Mucosa of rectum (tissue), 2 donors: ENCODE measurements around the gene IFT122.
A peak's percentile ranks its signal among the peaks of the same experiment; 100 is the strongest.
"Not testable (repeated sequence)": the region's sequence is repeated elsewhere in the genome, so short reads cannot be mapped to it uniquely, and the experiment has no call there.

Experiments
- H3K27ac ChIP-seq, 2 donors: one replicate each; pipeline ENCODE4 v1.7.0; 2013; ENCODE audit warnings: inconsistent platforms in 2 of 2, low read depth in 2 of 2, low read length in 2 of 2
- H3K27me3 ChIP-seq, 2 donors: one replicate each; pipeline ENCODE4 v1.7.0; 2013; ENCODE audit warnings: low read length in 2 of 2; ENCODE audit not compliant: control insufficient read depth in 2 of 2, insufficient read depth in 2 of 2
- H3K36me3 ChIP-seq, 2 donors: one replicate each; pipeline ENCODE4 v1.7.0; 2013; ENCODE audit warnings: low read length in 2 of 2; ENCODE audit not compliant: control insufficient read depth in 2 of 2, insufficient read depth in 2 of 2
- H3K4me1 ChIP-seq, 2 donors: one replicate each; pipeline ENCODE4 v1.7.0; 2013; ENCODE audit warnings: low read length in 2 of 2, mild to moderate bottlenecking in 1 of 2; ENCODE audit not compliant: control insufficient read depth in 2 of 2, insufficient read depth in 2 of 2
- H3K4me3 ChIP-seq, 2 donors: one replicate each; pipeline ENCODE4 v1.7.0; 2013; ENCODE audit warnings: low read length in 2 of 2
- H3K9ac ChIP-seq, 2 donors: one replicate each; pipeline ENCODE4 v1.7.0; 2013; ENCODE audit warnings: low read length in 2 of 2, low read depth in 1 of 2, mild to moderate bottlenecking in 1 of 2
- H3K9me3 ChIP-seq, 2 donors: one replicate each; pipeline ENCODE4 v1.7.0; 2013; ENCODE audit warnings: low read length in 2 of 2; ENCODE audit not compliant: control insufficient read depth in 2 of 2
- donor health status: healthy.
- donor health status: Normal muscosa, but diverticular disease.

IFT122 gene

DNA sequence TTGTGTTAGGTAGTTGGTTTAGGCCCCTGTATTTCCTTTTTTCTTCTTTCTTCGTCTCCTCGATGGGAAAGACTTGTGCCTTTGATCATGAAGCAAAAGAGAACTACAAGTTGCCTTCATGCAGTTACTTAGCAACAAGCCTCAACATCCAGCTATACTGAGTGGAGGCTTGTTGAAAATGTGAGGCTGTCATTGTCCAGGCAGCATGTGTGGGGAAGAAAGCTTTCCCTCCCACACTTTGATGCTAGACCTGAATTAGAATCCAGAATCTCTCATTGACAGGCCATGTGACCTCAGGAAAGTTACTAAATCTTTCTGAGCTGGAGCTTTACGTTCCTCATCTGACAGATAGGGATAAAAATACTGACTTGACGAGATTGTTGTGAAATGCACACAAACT, 23.7 kb downstream of the IFT122 start:
- no peak overlapping the region for H3K27ac ChIP-seq
- no peaks in the 10 kb centered on the region for H3K9me3 ChIP-seq
- no peak overlapping the region for H3K4me3 ChIP-seq
- H3K9ac ChIP-seq: no peak overlapping the region
- H3K27me3 ChIP-seq: no peaks in the 10 kb centered on the region
- peaks cover 0 to 12% of the 10 kb centered on the region in 2 donors for H3K36me3 ChIP-seq
- peaks cover 3 to 4% of the 10 kb centered on the region in 2 donors for H3K4me1 ChIP-seq

DNA sequence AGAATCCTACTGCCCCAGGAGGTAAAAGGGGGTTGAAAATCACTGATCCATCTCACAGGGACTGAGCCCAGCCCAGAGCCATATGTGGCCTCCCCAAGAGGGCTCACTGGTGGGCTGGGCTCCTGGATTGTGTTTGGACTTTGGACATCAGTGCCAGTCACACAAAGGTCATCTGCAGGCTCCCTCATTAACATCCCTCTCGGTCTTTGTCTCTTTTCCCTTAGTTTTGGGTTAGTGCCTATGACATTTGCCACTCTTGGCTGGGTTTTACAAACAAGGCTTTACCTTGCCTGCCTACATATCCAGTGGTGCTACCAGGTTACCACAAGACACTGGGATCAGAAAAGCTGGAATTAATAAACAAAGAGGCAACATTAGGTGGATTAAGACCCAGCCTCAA, 27.9 kb downstream of the IFT122 start:
- H3K4me1 ChIP-seq: peaks cover 8% of the 10 kb centered on the region in 2 donors
- no peak overlapping the region for H3K27ac ChIP-seq
- H3K27me3 ChIP-seq: no peaks in the 10 kb centered on the region
- peaks cover 9 to 10% of the 10 kb centered on the region in 2 donors for H3K36me3 ChIP-seq
- no peaks in the 10 kb centered on the region for H3K9me3 ChIP-seq
- no peak overlapping the region for H3K4me3 ChIP-seq
- H3K9ac ChIP-seq: no peak overlapping the region

DNA sequence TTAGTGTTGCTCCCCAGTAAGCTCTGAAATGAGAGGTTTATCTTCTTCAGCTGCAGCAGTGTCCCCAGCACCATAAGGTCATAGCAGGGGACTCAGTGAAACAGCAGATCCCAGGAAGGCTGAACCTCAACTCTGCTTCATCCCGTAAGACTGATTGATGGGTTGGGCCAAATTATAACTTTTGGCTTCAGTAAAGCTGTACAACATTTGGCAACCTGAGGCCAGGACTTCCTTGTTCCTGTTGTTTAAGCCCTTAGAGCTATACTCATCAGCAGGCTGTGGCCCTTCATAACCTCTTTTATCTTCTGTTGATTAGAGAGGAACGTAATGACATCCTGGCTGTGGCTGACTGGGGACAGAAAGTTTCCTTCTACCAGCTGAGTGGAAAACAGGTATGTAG, 29.0 kb downstream of the IFT122 start:
- H3K4me3 ChIP-seq: no peak overlapping the region
- peak overlapping the region in 1 of 2 donors; percentile 17 for H3K9ac ChIP-seq
- H3K27ac ChIP-seq: peak overlapping the region; percentile 24 to 53
- H3K4me1 ChIP-seq: peaks cover 8% of the 10 kb centered on the region in 2 donors
- peaks cover 4 to 11% of the 10 kb centered on the region in 2 donors for H3K36me3 ChIP-seq
- no peaks in the 10 kb centered on the region for H3K27me3 ChIP-seq
- H3K9me3 ChIP-seq: no peaks in the 10 kb centered on the region

DNA sequence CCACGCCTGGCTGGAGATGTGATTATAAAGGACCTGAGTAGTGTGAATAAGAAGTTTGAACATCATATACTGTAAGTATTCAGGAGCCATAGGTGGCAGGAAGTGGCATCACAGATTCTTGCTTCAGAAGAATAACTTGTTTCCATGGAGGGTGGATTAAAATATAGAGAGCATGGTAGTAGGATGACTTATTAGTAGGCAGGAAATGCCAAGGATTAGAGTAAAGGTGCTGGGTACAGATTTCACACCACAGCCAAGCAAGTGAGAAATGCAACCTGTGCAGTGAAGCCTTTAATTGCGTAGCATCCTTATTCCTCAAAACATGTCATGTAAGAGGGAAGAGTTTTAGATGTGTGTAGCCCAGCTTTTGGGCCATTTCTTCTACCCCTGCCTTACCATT, 30.8 kb downstream of the IFT122 start:
- Histone ChIP-seq H3K4me1 (peaks cover 8% of the 10 kb centered on the region in 2 donors), H3K27ac (no peak overlapping the region), H3K9me3 (no peaks in the 10 kb centered on the region), H3K27me3 (no peaks in the 10 kb centered on the region), H3K36me3 (peaks cover 0 to 11% of the 10 kb centered on the region in 2 donors), H3K9ac (no peak overlapping the region), H3K4me3 (no peak overlapping the region)

DNA sequence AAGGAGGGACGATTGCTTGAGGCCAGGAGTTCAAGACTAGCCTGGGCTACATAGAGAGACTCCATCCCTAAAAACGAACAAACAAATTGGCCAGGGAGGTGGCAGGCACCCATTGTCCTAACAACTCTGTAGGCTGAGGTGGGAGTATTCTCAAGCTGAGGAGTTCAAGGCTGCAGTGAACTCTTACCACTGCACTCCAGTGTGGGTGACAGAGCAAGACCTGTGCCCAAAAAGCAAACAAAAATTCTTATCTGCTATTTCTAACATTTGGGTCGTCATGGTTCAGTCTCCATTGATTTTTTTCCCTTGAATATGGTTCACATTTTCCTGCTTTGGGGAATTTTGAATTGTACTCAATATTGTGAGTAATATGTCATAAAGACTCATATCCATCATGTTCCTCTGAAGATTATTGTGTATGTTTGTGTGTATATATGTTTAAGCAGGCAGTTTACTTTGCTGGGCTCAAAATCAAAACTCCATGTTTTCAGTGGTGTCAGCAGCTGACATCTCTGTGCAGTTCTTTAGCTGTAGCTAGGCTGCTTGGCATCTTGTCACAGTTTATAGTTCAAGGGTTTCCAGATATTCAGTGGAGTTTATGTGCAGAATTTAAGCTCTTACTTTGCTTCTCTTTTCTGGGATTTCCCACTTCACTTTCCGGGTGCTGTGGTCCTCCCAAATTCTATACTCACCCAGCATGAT, 33.2 kb downstream of the IFT122 start:
- no peaks in the 10 kb centered on the region for H3K27me3 ChIP-seq
- H3K4me1 ChIP-seq: peaks cover 7 to 8% of the 10 kb centered on the region in 2 donors
- H3K36me3 ChIP-seq: peaks cover 15 to 25% of the 10 kb centered on the region in 2 donors

DNA sequence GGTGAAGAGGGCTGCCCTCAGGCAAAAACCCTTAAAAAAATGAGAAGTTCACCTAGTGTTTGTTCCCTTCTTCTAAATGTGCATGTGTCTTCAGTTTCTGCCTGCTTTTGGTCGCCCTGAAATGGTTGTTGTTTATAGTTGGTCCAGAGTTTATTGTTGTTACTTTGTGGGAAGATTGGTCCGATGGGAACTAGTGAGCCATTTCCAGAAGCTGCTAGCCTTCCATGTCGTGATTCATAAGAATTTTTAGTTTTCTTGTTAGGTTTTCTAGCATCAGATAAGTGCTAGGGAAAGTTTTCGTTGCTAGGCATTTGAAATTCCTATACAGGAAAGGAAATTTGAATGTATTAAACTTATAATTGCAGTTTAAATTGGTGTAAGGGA, 33.7 kb downstream of the IFT122 start:
- H3K9ac ChIP-seq: no peak overlapping the region
- H3K27ac ChIP-seq: no peak overlapping the region
- H3K4me3 ChIP-seq: no peak overlapping the region

More for the DNA sequence above, 33.2 kb downstream of the IFT122 start:
- Histone ChIP-seq H3K9me3 (no peaks in the 10 kb centered on the region), H3K4me3 (no peak overlapping the region), H3K27ac (no peak overlapping the region), H3K9ac (no peak overlapping the region)

DNA sequence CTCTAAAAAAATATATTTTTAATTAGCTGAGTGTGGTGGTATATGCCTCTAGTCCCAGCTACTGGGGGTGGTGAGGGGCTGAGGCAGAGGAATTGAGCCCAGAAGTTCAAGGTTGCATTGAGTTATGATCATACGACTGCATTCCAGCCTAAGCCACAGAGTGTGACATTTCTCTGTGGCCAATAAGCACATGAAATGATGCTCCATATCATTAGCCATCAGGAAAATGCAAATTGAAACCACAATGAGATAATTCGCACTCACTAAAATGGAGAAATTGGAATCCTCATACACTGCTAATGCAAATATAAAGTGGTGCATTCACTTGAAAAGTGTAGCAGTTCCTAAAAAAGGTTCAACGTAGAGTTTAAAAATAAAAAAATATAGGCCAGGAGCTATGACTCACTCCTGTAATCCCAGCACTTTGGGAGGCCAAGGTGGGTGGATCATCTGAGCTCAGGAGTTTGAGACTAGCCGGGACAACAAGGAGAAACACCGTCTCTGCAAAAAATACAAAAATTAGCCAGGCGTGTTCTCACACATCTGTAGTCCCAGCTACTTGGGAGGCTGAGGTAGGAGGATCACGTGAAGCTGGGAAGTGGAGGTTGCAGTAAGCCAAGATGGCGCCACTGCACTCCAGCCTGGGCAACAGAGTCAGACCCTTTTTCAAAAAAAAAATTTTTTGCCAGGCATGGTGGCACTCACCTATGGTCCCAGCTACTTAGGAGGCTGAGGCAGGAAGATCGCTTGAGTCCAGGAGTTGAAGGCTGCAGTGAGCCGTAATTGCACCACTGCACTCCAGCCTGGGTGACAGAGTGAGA, 35.2 kb downstream of the IFT122 start:
- no peak overlapping the region for H3K9ac ChIP-seq
- no peak overlapping the region for H3K4me3 ChIP-seq
- H3K4me1 ChIP-seq: no peaks in the 10 kb centered on the region
- peaks cover 17 to 35% of the 10 kb centered on the region in 2 donors for H3K36me3 ChIP-seq
- no peak overlapping the region for H3K27ac ChIP-seq
- H3K27me3 ChIP-seq: no peaks in the 10 kb centered on the region
- no peaks in the 10 kb centered on the region for H3K9me3 ChIP-seq

More for the DNA sequence above, 33.7 kb downstream of the IFT122 start:
- H3K9me3 ChIP-seq: no peaks in the 10 kb centered on the region
- no peaks in the 10 kb centered on the region for H3K27me3 ChIP-seq
- peaks cover 4 to 7% of the 10 kb centered on the region in 2 donors for H3K4me1 ChIP-seq
- peaks cover 17 to 25% of the 10 kb centered on the region in 2 donors for H3K36me3 ChIP-seq

DNA sequence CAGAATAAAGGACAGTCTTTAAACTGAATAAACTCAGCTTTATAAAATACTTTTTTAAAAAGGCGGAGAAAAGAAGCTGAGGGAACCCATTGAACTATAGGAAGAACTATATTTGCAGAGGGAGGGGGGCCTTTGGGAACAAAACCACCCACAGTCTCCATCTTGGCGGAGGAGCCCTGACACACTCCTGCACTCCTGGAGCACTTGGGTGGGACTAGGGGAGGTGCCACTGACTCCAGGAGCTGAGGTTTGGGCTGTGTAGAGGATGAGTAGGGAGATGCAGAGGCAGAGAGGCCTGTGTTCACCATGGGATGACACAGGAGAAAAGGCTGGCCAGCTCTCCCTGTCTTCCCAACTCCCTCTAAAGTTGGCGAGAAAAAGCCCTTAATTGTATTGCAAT, 35.8 kb downstream of the IFT122 start:
- Histone ChIP-seq H3K27me3 (no peaks in the 10 kb centered on the region), H3K4me1 (no peaks in the 10 kb centered on the region), H3K9me3 (no peaks in the 10 kb centered on the region), H3K36me3 (peaks cover 20 to 38% of the 10 kb centered on the region in 2 donors), H3K27ac (no peak overlapping the region), H3K4me3 (no peak overlapping the region), H3K9ac (no peak overlapping the region)

DNA sequence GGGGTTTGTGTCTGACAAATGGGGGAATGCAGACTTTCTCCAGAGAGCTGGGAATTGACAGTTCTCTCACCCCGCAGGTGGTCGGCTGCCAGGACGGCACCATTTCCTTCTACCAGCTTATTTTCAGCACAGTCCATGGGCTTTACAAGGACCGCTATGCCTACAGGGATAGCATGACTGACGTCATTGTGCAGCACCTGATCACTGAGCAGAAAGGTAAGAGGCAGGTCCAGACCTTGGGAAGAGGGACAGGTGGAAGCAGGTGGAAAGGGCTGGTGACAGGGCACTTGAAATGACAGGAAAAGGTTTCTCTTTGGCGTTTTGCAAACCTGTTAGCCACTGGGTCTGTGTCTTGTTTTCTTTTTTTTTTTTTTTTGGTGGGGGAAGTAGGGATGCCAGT, 36.6 kb downstream of the IFT122 start:
- no peaks in the 10 kb centered on the region for H3K9me3 ChIP-seq
- H3K27ac ChIP-seq: no peak overlapping the region
- H3K4me1 ChIP-seq: no peaks in the 10 kb centered on the region
- peaks cover 20 to 31% of the 10 kb centered on the region in 2 donors for H3K36me3 ChIP-seq
- no peaks in the 10 kb centered on the region for H3K27me3 ChIP-seq
- H3K9ac ChIP-seq: no peak overlapping the region
- no peak overlapping the region for H3K4me3 ChIP-seq

DNA sequence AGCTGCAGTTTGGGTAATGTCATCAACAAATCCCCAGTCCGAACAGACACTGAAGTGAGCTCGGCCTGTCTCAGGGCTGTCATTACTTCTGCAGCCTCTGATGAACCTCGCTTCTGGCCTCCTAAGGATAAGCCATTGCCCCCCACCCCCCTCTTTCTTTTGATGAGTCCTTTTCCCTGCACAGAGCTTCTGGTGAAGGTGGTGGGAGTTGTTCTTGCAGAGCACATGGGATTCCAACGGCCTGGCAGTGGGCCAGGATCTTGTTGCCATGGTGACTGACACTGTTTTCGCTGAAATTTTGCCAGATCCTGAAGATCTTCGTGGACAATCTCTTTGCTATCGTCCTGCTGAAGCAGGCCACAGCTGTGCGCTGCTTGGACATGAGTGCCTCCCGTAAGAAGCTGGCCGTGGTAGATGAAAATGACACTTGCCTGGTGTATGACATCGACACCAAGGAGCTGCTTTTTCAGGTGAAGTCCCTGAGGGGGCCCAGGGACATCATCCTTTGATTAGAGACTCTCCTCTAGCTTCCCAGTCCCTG, 41.3 kb downstream of the IFT122 start:
- H3K27ac ChIP-seq, H3K27me3 ChIP-seq, H3K4me1 ChIP-seq, H3K9me3 ChIP-seq, H3K9ac ChIP-seq, H3K4me3 ChIP-seq: not testable (repeated sequence)
- peaks cover 19 to 48% of the 10 kb centered on the region in 2 donors for H3K36me3 ChIP-seq
